Sciatic nerve (tissue), 2 donors: ENCODE results near the gene ANK3. TPM values are rescaled to one million over a fixed set of nuclear protein-coding genes. Genes with fewer than 3 reads are reported as not detected.

ENCODE experiments used
- ATAC-seq: fragments of 200-7000 bp; cut with Tn5 transposase; one replicate; pipeline ENCODE4 v1.9.1; 2020; ENCODE audit warnings: mild to moderate bottlenecking, moderate library complexity
- DNase-seq: peaks from one replicate; pipeline ENCODE4 v3.0.0-alpha.2; 2020; ENCODE audit warnings: low spot score
- intact Hi-C: fragments of 100-400 bp; cut with DNase I; formaldehyde crosslinking; loops from one replicate; pipeline ENCODE4 v1.14.2; 2022
- total RNA-seq: library from RNA; stranded (reverse); fragmentation: NEBNext Ultra II Directional; extraction: Animal tissue kit (Norgen Biotek cat#: 25700); gene quantifications from one replicate; pipeline ENCODE4 v1.2.1, GENCODE V29; 2021
- donor health status: DM: no; HTN: no; CAD: no.
- donor health status: DM: no; HTN: no; CAD: no.

The ANK3 gene
- total RNA-seq, 1 donor from 2014 or later, result 203 TPM

DNA sequence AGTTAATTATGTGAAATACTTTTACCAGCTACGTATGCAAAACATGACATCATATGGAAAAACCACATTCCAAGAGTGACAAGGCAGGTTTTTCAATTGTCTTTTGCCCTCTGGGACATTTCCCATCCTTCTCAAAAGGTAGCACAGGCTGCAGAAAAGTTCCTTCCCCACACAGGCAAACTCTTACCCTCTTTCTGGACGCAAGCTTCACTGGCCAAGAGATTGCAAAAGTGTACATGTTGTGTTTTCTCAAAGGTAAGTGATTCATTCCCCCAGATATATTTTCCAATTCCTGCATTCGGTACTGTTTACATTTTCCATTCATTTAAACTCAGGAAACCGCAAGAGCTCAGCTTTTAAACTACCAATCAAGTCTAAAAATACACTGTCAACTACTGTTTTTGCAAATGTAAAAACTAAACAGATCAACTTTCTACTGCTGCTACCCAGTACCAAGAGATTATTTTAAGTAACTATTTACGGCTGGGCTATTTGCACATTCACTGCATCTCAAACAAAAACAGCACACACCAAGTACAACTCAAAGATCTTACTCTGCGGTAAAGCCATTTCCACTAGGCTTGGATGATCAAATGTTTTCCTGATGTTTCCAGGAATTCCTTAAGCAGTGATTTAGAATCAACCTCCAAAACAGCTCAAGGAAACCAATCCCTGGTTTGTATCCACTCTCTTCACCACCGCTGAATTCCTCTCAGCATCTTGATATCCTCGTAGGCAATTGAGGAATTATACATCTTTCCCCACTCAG lies 249.7 kb downstream of the ANK3 start:
- DNase-seq, result no peak
- intact Hi-C loops, result no loop called here
- peak; percentile 33 for ATAC-seq

DNA sequence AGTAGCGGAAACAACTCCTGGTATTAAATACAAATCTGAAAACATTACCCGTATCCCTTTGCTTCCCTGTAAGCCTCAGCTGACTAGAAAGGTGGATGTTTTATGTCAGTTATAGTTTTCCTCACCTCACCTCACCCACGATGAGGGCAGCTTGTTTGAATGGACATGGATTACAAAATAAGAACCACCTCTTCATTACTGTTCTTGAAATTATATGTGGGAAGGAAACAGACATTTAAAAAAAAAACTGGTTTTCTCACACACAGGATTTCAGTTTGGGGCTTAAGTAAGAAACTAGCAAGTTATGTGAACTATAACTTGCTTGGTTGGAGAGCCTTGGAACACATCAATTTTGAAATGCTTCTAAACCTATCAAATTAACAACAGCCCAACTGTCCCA lies 250.4 kb downstream of the ANK3 start:
- DNase-seq (no peak), ATAC-seq (no peak)
- intact Hi-C loops, result no loop called here

DNA sequence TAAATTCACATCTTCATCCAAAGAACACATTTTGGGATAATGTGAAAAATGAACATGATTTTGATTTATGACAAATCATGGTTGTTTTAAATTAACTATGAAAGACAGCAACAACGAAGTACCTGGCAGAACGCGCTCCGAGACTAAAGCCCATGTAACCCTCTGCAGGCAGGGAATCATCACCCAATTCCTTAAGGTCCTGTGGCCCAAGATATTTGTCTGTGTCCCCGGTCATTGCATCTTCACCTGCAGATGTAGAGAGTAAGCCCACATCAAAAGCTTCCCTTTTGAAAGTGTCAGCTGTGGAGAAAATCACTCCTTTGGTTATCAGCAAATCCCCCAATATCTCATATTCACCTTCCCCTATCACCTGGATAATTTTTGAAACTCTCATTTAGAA lies 250.8 kb downstream of the ANK3 start:
- DNase-seq, result no peak
- ATAC-seq, result no peak
- intact Hi-C loops, result no loop called here

DNA sequence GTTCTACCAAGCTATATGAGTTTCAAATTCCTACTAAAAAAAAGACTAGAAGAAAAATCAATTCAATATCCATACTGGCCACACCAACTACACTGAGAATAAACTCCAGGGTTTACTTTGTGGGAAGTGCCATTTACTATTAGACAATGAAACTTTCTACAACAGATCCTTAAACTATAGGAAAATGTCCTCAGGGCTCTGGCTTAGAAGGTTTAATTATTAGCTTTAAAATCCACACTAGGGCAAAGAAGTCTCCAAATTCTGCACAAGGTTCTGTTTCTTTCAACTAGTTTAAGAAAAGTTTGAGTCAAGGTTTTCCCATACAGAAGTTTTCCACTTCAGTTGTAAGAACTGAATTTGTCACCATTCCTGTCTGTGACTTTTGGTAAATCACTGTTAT lies 251.6 kb downstream of the ANK3 start:
- intact Hi-C loops, result no loop called here
- no peak for ATAC-seq
- no peak for DNase-seq

DNA sequence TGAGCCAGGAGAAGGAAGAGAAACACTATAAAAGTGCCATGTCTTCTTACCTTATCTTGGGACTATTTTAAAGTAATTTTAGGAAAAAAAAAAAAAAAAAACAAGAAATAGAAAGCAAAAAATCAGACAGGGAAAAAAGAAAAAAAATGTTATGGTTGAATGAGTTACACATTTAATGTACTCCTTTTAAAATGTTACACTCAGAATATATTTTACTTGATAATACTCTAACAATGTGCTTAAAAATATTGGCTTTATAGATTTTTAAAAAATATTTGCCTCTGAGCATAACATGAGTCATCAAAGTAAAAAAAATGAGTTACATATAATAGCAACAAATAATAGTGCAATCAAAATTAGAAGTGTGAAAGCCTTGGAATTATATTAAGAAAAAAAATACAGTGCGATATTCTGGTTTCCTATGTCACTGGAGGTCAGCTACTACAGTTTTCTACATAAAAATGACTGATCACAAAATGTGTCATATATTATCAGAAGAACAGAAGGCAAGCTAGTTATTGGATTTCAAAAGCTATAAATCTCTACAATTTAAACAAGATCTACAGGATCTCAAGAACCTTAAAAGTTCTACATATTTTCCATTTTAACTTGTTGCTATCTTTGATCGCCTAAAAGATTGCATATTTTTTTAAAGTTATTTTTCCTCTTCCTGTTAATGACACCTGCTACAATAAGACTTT lies 252.2 kb downstream of the ANK3 start:
- ATAC-seq, result no peak
- intact Hi-C loops, result no loop called here
- DNase-seq, result no peak

DNA sequence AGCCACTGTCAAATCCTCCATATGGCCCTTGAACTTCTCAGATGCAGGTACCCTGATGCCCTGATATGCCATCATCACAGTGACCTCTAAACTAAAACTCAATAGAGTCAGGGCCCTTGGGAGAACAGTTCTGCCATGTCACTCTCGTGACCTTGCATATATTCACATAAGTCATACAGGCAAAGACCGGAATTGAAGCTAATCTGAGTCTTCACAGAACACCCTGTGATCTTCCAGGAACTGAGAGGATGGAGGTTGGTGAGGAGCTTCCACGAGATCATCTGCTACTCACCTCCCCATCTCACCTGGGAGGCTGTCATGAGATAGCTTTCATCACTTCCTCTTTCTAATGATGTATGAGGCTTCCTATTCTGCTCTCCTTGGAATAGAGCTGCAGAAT lies 254.7 kb downstream of the ANK3 start:
- intact Hi-C loops, result no loop called here
- ATAC-seq (no peak), DNase-seq (no peak)

DNA sequence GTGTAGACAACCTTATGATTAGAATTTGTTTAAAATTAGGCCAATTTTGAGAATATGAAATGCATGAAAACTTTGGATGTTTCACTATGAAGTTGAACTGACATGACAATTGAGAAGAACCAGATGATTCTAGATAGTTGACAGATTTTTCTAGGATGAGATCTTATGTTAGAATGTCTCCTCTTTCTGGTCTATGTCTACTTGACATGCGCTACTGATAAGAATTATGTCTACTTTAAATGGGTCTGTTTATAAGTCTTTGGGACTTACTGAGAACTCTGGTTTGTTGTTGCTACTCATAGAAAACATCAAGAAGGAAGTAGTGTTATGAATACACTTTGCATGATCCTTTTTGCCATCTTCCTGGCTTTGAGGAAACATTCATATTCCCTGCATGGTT lies 255.1 kb downstream of the ANK3 start:
- DNase-seq (no peak), ATAC-seq (no peak)
- intact Hi-C loops, result no loop called here

DNA sequence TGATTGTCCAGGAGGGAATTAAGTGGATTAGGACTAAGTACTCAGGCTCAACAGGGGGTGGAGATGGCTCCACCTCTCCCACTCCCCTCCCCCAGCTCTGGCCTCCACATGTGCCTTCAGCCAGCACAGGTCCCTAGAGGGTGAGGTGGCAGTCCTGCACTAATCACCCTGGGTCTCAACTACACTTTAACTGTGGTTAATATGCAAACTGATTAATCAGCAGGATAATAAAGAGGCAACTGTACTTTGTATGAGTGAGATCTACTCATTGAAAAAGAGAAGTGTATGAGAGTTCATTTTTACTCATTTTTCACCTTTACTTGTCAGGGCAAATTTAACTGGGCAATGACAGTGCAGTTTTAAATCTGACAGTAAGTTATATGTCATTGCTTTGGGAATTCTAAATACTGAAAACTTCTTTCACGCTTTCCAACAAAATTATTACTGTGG lies 259.5 kb downstream of the ANK3 start:
- no peak for DNase-seq
- intact Hi-C loops, result no loop called here
- ATAC-seq, result no peak

DNA sequence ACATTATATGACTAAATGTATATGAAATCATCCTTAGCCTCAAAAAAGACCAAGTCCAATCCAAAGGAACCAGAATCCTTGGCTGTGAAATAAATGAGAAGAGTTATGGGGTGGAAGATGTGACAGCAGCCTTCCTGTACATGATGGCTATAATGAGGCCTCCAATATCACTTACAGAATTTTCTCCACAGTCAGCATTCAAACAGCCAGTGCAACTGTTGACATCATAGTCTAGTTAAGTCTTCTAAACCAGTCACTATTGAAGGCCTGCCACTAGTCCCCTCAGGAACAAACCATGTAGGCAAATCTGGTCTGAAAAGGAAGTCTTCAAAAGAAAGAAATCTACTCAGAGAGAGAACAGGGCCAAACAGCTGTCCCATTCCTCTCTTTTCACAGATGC lies 263.8 kb downstream of the ANK3 start:
- ATAC-seq (no peak), DNase-seq (no peak)
- intact Hi-C loops, result no loop called here

DNA sequence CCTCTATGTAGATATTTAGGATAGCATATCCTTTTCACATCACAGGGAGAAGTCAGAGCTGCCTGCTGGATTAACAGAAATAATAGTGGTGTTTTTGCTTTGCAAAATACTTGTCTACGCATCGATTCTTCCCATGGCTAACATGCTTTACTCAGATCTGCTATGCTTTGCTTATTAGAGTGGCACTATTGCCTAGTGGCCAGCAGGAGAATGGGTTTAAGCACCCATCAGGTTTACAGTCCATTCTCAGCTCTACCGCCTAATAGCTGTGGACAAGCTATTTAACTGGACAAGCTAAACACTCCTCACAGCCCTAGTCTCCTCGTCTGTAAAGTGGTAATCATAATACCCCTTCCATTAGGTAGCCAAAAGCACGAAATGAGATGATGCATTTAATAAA lies 265.1 kb downstream of the ANK3 start:
- no peak for ATAC-seq
- intact Hi-C loops, result no loop called here
- no peak for DNase-seq

DNA sequence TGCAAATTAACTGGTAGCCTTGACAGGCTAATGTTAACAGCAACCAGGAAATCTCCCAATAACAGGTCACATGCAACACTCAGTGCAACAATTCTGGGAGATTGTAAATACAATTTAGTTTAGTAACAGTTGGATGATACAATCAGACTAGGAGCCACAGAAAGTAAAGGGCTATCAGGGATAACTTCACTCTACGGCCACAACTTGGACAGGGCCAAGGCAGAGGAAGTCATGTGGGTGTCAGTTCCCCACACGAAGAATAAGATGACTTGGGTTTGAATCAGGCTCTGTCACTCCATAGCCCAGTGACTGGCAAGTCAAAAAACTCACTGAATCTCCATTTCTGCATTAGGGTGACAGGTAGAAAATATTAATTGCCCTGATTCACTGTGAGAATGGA lies 266.0 kb downstream of the ANK3 start:
- intact Hi-C loops, result no loop called here
- DNase-seq, result no peak
- ATAC-seq, result no peak

DNA sequence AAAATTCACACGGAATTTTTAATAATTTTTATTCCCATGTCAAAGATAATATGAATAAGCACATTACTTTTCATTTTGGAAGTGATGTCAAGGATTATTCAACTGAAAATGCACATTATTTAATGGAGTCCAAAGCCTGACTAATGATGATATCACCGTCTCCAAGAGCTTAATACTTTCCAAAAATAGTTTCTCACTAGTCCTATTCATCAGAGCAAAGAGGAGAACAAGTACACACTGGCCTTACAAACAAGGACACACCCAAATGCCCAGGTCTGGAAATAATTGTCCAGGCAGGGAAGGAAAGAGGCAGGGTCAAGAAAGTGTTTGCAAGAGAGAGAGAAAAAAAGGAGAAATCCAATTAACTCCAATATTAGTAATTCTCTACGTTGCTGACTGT lies 266.5 kb downstream of the ANK3 start:
- intact Hi-C loops, result no loop called here
- ATAC-seq, result peak; percentile 89
- no peak for DNase-seq

DNA sequence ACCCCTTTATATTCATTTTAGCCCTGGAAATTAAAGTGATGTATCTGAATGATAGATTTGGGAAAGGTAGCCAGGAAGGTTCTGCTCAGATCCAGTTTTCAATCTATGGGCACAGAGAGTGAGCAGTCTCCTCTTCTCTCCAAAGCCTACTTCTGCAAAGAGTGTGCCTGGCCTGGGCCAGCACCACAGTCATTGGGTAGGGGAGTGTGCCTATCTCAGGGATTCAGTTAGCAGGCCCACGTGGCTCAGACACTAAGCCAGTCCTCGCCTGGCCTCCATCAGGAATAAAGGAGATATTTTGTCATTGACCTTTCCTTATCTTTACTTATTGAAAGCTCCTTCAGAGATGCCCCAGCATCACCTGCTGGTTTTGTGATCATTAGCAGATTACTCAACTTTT lies 267.5 kb downstream of the ANK3 start:
- intact Hi-C loops, result no loop called here
- DNase-seq (no peak), ATAC-seq (no peak)

DNA sequence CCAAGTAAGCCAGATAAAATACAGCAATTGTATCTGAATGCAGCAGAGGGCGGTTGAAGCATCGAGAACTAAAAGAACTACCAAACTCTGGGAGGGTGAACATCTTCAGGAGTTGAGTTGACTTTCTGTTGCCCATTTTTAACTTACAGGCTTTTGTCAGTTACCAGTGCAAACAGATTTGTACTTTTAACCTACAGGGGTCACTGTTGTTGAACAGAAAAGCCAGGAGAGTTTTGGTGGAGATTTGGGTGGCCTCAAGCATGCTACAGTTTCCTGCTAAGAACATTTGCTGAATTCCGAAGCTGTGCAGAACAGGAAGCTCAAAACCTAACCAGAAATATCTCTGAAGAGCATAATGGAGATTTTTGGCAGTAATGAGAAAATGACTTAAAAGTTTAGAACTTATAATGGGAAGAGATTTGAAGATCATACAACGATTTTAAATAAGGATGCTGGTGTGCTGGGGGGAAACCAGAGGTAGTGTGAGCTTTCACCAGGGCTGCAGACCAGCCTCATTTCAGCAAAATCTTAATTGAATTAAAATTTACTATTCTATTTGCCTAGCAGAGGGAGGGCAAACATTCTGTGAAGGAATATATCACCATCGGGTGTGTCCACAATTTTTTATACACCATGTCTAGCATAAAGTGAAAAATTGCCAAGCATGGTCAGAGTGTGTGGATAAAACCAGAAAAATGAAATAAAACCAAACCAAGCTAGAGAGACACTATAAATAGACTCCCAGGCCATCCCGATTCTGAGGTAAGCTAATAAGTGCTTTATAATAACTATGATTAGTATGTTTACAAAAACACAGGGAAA lies 274.7 kb downstream of the ANK3 start:
- intact Hi-C loops, result no loop called here
- ATAC-seq, result peak; percentile 42
- no peak for DNase-seq

DNA sequence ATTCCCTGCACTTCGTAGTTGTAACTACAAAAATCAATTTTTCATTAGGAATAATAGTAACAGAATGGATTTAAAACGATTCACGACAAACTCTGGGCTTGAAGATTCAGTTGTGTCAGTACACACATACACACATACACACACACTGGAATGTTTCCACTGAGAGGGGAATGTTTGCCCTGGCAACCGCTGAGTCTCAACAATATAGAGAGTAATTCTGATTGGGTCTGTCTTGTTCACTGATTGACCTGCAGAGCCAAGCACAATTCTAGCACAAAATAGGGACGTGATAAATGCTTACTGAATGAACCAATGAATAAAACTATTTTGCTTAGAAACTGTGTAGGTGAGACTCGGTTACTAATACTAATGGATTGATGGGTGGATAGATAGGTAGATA lies 278.9 kb downstream of the ANK3 start:
- no peak for ATAC-seq
- intact Hi-C loops, result no loop called here
- DNase-seq, result no peak

DNA sequence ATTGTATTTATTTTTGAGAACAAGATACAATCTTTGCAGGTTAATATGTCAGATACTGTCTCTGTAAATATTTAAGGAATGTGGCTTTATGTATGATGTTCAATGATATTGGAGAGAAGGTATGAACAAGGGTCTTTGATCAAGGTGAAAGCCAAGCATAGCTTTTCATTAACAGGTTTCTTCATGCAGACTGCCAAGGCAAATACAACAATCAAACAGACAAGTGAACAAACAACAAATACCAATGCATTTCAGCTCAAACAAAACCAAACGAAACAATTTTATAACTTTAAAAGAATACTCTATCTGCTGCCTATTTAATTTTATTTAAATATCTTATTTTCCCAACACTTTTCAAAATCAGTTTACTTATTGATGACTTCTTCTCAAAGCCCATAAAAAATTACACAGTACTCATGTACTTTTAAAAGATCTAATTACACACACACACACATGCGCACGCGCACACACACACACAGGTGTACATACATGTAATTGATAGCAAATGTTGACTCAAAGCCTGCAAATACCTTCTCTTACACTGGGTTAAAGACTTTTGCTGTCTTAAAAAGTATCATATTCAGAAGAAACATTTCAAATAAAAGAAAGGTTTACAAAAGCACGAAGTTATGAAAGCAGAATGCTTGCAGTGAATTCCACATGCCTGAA lies 282.2 kb downstream of the ANK3 start:
- intact Hi-C loops, result no loop called here
- DNase-seq, result no peak
- ATAC-seq, result no peak

DNA sequence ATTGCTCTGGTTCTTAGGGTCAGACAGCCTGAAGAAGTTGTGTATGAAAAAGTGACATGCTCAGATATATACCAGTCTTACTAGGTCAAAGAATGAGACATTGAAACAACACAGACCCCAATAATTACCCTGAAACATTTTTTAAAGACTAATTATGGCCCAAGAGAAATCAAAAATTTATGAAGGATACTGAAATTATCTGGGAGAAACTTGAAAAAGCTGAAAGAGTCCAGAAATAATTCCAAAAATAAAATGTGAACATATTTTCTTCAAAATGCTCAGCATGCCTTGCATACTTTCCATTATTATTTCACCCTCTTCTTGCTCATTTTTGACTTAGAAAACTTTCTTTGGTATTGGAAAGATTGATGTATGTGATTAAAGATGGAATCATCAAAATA lies 284.4 kb downstream of the ANK3 start:
- DNase-seq (no peak), ATAC-seq (no peak)
- intact Hi-C loops, result no loop called here

DNA sequence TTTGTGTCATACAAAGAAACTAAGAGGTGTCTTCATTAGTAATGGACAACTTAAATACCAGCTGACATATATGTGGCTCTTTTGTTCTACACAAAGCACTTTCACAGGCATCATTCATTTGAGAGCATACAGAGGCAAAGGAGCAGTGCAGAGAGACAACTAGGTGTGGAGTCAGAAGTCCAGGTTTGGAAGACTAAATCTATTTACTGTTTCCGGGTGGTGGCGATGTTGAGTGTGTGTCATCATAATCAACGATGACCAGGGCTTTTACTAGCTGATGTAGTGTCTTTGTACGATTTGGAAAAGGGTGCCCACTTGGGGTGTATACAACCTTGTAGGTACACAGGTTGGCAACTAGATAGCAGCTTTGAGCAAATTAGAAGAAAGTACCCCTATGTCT lies 287.9 kb downstream of the ANK3 start:
- intact Hi-C loops, result no loop called here
- ATAC-seq, result no peak
- DNase-seq, result no peak

DNA sequence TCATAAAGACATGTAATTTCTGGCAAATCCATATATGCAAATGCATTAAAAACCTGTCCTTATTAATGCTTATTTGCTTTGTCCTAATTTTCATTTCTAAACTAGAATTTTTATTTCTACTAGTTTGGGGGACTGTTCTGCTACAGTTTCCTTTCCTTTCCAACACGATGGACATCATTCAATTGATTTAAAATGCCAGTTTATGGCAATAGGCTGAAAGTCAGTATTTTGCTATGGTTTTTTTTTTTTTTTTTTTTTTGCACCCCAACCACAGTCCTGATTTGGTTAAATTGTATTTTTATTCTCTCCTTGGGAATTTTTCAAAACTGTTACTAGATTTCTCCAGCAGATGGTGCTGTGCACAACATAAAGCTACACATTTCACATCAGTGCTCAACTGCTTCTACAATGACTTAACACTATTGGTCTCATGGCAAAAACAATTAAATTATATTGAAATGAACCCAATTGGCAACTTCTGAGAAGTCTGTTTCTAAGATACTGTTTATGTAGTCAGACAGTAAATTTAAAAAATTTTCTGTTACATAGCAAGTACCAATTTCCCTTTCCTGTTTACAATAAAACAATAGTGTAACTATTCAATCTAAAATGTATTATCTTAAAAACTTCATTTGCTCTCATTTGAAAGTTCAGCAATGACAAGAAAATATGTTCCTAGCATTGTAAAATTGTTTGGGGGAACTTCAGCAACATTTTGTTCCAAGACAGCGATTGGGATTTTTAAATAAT lies 289.5 kb downstream of the ANK3 start:
- DNase-seq, result no peak
- intact Hi-C loops, result no loop called here
- peak; percentile 72 for ATAC-seq
